NCI-H128 (cell line): ENCODE data around the gene EFCAB6.

Experiments
- DNase-seq: peaks from one replicate; lab custom pipeline; 2025; ENCODE audit not compliant: unreplicated experiment; lab: John Stamatoyannopoulos, UW

EFCAB6 gene

DNA sequence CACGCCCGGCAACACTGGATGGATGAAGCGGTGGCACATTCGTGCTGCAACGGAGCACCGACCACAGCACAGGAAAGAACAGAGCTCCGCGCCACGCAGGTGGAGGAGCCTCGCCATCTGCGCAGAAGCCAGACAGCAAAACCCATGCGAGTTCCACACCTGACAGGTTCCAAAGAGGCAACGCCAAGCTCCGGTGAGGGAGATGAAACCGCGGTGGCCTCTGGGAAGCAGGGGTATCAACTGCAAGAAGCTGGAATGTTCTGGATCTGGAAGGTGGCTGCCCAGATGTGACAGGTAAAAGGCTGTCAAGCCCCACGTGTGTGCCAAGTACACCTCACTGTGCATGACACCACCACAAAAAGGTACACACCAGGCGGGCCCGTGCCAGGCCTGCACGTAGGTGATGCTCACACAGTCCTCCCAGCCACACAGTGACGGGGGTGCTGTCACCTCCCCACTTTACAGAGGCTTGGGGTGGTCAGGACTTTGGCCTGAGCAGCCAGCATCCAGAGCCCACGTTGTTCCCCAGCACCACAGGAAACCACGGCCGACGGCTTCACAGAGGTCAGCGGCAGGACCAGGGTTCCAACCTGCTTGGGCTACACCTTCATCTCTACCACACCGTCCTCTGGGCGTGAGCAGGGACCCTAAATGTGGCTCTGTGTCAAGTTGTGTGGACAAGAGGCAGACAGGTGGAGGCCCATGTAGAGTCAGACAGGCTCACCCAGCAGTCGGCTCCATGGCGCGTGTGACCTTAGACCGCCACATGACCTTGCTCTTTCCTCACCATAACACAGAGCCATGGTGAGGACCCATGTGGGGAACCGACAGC lies 19.7 kb upstream of the EFCAB6 start:
- DNase-seq = no peak

DNA sequence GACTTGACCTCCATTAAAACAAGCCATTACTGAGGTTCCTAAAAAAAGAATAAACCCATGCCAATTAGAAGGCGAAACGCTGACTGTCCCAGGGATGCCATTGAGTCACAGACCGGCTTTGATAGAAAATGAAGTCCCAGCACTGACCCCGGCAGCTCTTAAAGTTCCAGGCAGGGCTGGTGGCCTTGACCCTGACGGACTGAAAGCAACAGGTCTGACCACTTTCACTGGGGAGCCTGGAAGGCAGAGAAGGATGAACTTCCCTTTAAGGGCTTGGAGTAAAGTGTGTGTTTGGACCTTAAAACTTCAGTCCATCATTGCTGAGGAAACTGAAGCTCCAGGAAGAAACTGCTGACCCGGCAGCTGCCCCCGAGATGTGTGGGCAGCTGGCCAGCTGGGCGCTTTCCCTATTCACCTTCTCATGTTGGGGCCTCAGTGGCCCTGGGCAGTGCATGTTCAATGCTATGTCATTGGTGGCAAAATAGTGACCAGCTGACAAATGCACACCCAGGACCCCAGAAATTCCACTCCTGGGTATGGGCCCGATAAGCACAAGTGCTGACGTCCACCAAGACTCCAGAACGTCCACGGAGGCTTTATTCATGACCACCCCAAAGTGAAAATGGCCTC lies 18.9 kb upstream of the EFCAB6 start:
- no peak for DNase-seq

DNA sequence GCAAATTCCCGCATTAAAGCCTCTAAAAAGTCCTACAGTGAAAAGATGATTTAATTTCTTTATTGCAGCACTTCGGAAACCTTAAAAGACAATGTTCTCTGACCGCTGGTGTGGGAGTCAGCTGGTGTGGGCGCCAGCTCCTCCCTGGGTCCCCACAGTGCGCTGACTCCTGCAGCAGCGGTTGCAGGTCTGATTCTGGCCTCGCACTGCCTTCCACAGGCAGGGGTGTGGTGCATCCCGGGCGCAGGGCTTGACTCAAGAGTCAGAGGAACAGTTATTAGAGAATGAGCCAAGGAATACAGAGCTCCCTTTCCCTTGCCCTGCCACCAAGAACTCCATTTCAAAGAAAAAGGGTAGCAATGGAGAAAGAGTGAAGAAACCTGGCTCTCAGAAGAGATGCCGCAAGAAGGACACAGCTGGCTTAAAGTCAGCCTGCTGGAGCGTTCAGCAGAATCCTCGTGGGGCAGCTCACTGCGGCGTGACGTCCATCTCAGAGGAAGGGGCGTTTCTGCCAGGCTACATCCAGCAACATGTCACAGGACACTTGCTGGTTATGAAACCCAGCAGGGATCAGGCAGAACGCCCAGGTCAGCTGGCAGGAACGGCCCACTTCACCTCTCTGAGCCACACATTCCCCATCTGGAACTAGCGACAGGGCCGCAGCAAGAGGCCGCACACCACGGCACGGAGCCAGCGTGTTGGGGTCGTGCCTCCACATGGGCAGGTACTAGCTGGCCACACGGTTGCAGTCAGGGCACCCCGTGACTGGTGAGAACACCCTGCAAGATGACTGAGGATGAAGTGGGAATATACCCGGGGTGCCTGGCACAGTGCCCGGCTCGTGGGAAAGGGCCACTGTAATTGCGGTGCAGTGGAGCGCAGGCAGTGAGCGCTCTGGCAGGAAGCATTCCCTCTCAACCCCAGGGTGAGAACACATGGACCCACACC lies 18.1 kb upstream of the EFCAB6 start:
- DNase-seq = no peak

DNA sequence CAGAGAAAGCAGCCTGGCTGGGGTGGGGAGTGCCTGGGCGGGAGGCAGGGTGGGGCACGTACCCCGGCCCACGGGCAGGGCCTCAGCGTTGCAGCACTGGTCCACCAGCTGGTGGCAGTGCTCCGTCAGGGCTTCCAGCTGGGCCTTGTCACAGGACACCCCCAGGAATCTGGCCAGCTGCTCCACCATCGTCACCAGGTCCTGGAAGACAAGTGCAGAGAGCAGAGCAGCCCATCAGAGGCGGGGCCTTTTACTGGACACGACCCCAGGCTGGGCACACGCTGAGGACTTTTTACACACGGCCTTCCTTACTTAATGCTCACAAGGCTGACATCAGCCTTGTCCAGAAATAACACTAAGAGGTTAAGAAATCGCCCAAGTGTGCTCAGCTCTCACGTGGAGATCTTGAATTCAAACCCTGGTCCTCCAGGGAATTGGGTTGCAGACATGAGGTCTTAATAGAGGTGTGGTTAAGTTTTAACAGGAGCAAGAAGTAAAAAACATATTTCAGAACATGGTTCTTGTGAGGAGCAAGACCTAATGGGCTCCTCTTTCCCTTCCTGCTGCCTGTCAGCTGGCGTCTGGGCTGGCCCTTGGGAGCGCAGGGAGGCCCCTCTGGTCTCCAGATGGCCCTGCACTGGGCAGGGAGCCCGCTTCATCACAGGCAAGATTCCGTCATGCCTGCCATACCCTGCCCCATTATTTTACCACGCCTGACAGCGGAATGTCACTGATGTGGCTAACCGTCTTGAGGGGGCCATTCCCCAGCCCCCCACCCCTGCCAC lies 17.1 kb upstream of the EFCAB6 start:
- DNase-seq = no peak

DNA sequence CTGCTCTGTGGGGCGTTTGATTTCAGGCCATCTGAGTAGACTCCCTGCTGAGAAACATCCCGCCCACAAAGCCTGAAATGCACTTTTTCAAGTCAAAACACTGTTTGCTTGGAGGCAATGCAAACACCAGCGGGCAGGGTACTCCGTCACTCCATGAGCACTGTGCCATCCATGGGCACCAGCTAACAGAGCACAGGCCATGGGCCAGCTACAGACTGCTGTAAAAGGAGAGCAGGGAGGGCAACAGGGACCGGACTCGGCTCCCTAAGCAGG lies 16.6 kb upstream of the EFCAB6 start:
- no peak for DNase-seq

DNA sequence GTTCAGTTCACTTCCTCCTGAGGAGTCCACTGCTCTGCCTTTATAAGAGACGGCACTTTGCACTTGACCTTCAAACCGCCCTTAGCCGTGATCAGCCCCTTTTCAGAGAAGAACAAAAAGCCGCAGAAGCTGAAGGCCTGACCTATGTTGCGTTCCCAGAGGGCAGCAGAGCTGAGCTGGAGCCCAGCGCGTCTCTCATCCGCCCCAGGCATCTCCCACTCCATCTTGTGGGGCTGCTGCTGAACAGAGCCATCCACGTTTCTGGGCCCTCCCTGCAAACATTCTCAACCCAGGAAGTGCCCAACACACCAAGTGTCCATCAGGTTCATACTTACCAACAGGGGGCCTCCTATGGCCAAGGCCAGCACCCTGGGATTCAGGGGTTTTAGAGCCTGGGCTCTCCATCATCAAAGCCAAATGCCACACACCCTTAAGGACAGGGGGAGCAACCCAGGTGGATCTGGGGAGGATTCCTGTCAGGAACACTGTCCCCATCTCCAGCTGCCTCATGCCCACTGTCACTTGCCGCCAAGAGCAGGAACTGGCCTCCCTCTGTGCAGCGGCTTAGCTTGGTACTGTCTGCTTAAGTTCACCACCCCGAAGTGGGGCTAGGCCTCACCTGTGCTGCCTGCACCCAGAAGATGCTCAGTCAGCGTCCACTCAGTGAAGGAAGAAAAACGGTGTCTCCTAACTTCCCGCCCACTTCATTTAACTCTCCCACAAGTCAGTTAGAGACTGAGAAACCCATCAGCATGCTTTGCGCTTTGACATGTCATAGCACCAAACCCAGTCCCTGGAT lies 16.0 kb upstream of the EFCAB6 start:
- no peak for DNase-seq

DNA sequence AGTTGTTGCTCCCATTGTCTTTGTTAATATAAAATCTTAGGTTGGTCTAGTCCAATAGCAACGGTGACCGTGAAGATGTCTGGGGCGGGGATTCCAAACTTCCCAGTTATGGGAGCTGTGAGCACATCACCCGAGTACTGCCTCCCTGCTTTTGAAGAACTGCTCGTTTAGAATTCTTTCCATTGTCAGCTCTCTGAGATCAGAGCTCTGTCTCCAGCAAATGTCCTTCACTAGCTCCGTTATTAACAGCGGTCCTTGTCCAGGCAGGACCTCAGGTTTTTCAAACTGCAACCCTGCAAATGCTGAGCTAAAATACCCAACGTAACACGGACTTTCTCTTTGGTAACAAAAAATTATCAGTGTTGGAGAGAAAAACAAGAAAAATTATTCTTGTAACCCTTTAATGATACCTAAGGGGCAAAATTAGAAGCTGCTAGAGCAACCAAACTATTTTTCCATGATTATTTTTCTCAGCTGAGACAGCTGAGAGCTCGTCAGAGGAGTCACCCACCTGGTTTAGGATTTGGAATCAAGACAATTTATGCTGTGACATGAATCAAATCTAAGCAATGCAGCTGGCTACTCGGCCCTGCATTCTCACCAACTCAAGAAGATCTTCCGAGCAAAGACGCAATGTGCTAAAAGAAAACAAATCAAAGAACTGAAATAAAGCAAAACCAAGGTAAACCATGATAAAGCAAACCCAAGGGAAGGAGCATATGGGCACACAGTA lies 15.1 kb upstream of the EFCAB6 start:
- no peak for DNase-seq

DNA sequence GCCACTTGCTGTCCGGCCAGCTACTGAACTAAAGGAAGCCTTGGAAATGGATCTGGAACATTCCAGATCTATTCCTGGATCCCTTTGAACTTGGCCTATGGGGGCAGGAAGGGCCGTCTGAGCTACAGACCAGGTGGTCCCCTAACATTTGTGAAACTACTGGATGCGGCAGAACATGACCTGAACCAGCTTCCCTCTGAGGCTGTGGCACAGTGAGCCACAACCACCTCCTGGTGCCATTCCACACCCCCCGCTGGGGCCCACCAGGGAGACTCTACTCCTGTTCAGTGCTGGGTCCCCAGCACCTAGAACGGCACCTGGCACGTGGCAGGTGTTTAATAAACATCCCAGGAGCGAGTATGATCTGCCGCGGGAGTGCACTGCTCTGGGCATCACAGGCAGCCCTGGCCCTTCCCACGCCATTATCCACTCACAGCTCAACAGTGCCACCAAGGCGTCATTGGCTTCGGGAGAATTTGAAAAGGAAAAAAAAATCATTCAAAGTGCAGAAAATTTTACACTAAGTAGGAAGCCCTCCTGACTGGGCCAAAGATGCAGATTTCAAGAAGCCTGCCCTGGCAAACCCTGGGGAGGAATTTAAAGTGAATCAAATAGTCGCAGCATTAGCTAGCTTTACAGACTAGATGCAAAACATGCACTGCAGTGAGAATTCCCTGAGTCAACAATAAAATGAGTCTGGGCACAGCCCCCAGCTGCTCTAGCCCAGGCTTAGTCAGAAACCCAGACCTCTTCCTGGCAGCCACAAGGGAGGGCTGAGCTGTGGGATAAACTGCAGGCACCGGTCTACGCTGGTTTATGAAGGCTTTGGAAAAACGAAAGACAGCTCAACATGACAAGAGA lies 14.3 kb upstream of the EFCAB6 start:
- no peak for DNase-seq

DNA sequence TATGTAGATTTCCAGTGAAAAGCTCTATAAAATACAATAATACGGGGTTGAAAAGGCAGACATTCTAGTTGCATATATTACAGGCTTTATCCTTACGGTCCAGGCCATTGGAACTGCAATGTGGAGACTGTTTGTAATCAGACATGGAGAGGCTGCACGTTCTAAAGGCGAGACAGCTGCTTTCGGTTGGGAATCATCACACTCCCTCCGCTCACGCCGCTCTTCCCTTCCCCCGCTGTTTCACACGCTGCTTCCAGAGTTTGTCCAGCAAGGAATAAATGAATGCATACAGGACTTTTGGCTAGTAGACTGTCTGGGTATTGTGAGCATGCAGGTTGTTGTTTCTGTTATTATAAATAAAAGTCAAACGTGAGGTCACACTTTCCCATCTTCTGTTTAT lies 13.5 kb upstream of the EFCAB6 start:
- no peak for DNase-seq

DNA sequence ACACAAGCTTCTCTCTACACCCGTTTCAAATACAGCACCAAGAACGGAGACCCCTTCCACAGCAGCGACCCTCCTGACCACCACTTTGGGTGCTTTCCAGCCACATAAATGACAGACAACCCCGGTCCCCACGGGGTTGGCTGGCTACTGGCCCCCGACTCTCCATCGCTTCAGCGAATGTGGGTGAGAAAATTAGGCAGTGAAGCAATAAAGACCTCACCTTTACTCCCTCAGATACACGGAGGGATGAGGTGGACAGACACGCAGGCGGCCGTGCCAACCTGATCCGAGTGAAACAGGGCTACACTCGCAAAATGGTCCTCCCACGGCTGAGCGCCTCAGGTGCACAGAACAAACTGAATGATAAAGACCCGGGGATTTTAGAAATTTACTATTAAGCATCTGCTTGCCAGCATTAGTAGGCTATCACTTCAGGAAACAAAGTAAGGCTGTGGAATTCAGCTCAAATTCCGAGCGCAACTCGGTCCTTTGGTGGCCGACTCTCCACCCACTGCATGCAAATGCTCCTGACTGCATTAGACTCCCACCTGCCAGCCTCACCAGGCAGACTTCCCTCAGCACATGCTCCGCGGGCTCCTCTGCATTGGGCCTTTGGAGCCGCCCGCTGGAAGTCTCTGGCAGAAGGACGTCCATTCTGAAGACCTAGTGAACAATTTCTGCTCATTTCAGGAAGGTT lies 12.8 kb upstream of the EFCAB6 start:
- no peak for DNase-seq

DNA sequence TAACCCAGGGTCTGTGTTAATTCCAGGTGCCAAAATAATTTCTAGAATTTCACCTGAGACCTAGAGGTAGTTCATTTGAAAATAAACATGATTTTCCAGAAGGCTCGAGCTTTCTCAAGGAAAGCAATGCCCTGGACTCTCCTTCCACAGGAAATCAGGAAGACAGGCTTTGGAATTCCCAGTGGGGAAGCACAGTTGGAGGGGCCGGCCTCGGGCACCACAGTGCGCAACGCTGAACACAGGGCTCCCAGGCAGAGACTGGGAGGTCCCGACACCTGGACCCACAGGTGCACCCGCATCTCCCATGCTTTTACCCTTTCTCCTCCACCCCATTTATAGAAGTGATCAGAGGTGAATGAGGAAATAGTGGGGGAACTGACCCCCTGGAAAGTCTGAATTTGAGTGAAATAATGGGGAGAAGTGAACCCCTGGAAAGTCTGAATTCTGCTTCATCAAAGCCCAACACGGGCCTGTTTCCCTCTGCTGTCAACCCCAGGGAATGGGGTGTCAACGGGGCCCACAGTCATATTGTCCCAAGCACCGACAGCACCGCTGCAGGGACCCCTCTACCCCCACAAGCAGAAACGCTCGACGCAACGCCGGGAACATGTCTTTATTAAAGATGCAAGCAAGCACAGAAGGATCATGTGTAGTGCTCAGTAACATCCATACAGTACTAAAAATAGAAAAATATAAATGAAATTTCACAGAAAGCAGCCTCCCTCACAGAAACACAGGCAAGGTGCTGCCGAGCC lies 12.0 kb upstream of the EFCAB6 start:
- DNase-seq = no peak

DNA sequence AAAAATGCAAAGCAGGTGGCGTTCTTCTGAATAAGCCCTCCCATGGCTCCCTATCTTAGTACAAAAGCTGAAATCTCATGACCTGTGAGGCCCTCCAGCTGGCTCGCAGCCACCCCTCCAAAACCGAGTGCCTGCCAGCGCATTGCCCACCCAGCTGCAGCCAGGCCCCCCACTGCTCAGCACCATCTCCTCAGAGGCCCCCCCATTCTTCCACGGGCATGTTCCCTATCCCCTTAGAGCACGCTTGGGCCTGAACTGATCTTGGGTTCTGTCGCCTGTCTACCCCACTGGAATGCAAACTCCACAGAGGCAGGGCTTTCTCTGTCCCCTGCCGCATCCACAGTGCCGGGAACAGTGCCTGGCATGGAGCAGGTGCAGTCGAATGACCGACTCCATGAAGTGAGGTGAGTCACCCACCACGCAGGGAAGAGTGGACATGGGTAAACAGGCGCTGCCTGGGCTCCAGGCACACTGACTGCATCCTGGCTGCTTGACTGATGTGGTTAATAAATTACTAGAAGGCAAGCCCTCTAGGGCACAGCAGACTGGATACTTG lies 11.3 kb upstream of the EFCAB6 start:
- no peak for DNase-seq

DNA sequence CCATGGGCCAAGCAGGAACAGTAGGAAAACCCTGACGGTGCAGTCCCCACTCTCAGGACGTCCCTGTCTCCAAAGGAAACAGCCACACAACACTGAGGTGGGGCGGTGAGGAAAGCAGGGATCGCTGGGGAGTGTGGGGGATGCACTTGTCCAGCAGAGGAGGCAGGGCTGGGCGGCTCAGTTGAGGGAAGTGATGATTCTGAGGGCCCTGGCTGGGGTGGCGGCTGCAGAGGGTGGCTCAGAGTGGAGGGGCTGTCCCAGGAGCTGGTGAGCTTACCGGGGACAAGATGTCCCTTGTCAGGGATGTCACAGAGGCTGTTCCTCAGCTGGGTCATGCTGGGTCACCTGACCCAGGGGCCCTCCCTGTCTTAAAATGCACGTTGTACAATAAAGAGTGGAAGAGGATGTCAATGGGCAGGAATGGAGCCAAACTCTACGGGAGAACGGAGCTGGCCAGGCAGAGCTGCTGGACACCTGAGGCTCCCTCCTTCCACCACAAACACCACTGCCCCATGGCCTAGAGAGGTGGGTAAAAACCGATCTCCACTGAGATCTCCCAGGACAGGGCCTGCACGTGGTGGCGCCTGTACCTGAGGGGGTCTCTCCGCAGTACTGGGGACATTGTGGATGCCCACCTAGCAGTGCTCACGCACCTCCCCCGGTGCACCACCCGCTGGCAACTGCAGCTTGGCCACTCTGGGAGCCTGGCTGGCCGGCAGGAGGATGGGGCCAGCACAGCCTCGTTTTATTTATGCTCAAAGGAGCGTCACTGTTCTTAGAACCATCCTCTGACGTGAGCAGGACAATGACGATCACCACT lies 9.7 kb upstream of the EFCAB6 start:
- no peak for DNase-seq

DNA sequence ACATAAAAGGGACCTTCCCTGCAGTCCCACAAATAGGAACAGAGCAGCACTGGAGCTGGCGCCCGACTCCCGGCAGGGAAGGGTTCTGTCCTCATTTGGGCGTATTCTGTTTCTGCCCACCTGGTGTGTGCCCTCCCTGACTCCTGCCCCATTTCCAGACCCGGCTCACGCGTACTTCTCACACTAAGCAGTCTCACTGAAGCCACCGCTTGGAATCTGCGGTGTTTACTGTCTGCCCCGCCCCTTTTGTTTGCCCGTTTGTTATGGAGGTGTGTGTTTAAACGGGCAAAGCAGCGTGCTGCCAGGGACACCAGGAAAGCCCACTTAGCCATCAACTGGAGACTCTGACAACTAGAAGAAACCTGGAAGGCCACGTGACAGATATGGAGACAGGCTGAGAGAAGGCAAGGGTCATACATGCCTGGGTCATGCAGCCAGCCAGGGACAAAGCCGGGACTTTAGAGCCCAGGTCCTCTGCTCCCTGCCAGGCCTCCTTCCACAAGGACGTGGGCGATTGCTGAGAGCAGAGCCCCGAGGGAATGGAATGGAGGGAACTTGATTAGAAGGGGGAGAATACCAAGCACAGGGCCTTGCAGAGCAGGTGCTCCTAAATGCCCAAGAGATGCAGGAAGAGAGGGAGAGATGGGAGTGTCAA lies 8.7 kb upstream of the EFCAB6 start:
- DNase-seq = no peak

DNA sequence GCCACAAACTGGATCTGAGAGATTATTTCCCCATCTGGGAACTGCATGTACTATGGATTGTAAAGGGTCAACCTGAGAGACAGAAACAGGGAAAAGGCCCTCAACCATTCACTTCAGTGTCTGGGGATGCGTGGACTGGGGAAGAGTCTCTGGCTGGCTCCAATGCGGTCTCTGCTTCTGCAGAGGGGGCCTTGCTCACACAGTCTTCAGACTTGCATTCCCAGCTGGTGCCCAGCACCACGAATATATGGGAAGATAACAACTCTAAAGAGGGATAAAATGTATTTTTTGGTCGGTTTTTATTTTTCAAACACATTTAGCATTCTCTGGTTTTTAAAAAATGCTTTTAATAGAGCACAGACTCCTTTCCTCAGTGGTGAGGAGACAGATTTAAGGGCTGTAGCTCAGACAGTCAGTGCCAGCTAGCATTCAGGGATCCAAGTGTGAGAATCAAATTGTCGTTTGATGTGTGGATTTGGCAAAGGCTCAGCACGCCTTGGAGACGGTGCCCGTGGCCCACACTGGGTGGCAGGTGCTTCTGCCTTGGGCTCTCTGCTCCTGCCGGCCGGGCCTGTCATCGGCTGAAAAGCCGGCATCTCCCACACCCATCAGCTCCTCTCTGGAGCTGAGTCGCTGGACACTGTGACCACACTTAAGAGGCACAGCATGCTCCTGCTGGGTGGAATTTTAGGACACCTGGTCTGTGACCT lies 8.0 kb upstream of the EFCAB6 start:
- no peak for DNase-seq
